SU-DHL-6 (cell line): ENCODE results near the gene EPAS1.

Experiments used
- H2AFZ ChIP-seq: fragments of 200-600 bp; sonication (generic); 2 replicates; pipeline ENCODE4 v1.6.1; 2014; ENCODE audit warnings: low read depth, mild to moderate bottlenecking, moderate library complexity, mixed read lengths, antibody characterized with exemption, low read length; ENCODE audit not compliant: severe bottlenecking
- H3F3A ChIP-seq: fragments of 200-600 bp; shearing (Covaris generic); 2 replicates; pipeline ENCODE4 v1.6.0; 2016; ENCODE audit warnings: antibody characterized with exemption, mild to moderate bottlenecking; ENCODE audit not compliant: insufficient read depth
- H3K27ac ChIP-seq: fragments of 200-600 bp; sonication (generic); 2 replicates; pipeline ENCODE4 v1.5.1; 2016; ENCODE audit warnings: low read depth, mild to moderate bottlenecking, low read length, moderate library complexity, mixed read lengths
- H3K27me3 ChIP-seq: fragments of 200-600 bp; sonication (generic), shearing (Covaris generic); 2 replicates; pipeline ENCODE4 v1.6.0; 2014; ENCODE audit warnings: mild to moderate bottlenecking, low read length
- H3K36me3 ChIP-seq: fragments of 200-600 bp; sonication (generic); 2 replicates; pipeline ENCODE4 v1.6.1; 2014; ENCODE audit warnings: mild to moderate bottlenecking, low read length, mixed read lengths
- H3K4me2 ChIP-seq: fragments of 300-600, 200-600 bp; shearing (Covaris generic), sonication (generic); 2 replicates; pipeline ENCODE4 v1.6.0; 2014; ENCODE audit warnings: low read length, low read depth, mild to moderate bottlenecking; ENCODE audit not compliant: poor library complexity, severe bottlenecking
- H3K4me3 ChIP-seq: fragments of 200-600 bp; sonication (generic); 2 replicates; pipeline ENCODE4 v1.5.1; 2014; ENCODE audit warnings: antibody characterized with exemption, low read length, mild to moderate bottlenecking, mixed read lengths; ENCODE audit not compliant: insufficient read depth, poor library complexity, severe bottlenecking
- H3K79me2 ChIP-seq: fragments of 200-600 bp; sonication (generic); 2 replicates; pipeline ENCODE4 v1.6.1; 2014; ENCODE audit warnings: mild to moderate bottlenecking, low read length, moderate library complexity; ENCODE audit not compliant: insufficient read depth
- H3K9ac ChIP-seq: fragments of 200-600 bp; sonication (generic); 2 replicates; pipeline ENCODE4 v1.7.0; 2014; ENCODE audit warnings: mild to moderate bottlenecking, low read length
- H3K9me2 ChIP-seq: fragments of 200-600 bp; sonication (generic); replicated peaks from 2 replicates; pipeline ENCODE4 v1.6.1; 2014; ENCODE audit warnings: low read length; ENCODE audit not compliant: insufficient read depth
- H3K9me3 ChIP-seq: fragments of 200-600 bp; sonication (generic); 2 replicates; pipeline ENCODE4 v1.6.1; 2014; ENCODE audit warnings: low read length, mixed read lengths; ENCODE audit not compliant: insufficient read depth
- H4K20me1 ChIP-seq: fragments of 200-600 bp; sonication (generic); 2 replicates; pipeline ENCODE4 v1.6.1; 2014; ENCODE audit warnings: low read depth, mild to moderate bottlenecking, antibody characterized with exemption, low read length, moderate library complexity, mixed read lengths
- CTCF ChIP-seq: fragments of 200-600 bp; sonication (generic); IDR thresholded peaks from one replicate; pipeline ENCODE4 v1.5.1; 2017; ENCODE audit warnings: antibody characterized with exemption, mild to moderate bottlenecking, low read length, moderate library complexity; ENCODE audit not compliant: insufficient read depth, poor library complexity, severe bottlenecking
- EZH2phosphoT487 ChIP-seq: fragments of 200-600 bp; sonication (generic), shearing (Covaris generic); conservative IDR thresholded peaks from 2 replicates; pipeline ENCODE4 v1.6.1; 2018; ENCODE audit warnings: mild to moderate bottlenecking, antibody characterized with exemption, low read length, moderate library complexity, mixed read lengths

The EPAS1 gene

DNA sequence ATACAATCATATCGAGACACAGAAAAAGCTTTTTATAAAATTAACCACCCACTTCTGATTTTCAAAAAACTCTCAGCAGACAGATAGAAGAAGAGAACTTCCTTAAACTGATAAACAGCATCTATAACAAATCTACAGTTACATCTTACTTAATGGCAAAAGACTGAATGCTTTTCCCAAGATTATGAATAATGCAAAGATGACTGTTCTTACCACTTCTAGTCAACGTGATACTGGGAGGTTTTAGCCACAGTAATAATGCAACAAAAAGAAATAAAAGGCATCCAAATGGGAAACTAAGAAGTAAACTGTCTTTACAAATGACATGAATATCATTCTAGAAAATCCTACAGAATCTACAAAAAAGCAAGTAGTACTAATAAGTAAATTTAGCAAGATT, 124.2 kb downstream of the EPAS1 start:
- no peaks in the 10 kb centered on the region for H3K36me3 ChIP-seq
- H3K9ac ChIP-seq: no peak overlapping the region
- no peak for TF ChIP-seq CTCF
- H3K4me2 ChIP-seq: no peak overlapping the region
- no peak overlapping the region for H3K27ac ChIP-seq
- H4K20me1 ChIP-seq: no peaks in the 10 kb centered on the region; the same call in 1 of the 2 replicates
- H3K9me2 ChIP-seq: no peaks in the 10 kb centered on the region
- H3F3A ChIP-seq: no peaks in the 10 kb centered on the region
- H3K9me3 ChIP-seq: no peaks in the 10 kb centered on the region; the same call in 1 of the 2 replicates
- no peak overlapping the region for H3K4me3 ChIP-seq
- H3K27me3 ChIP-seq: no peaks in the 10 kb centered on the region
- no peak overlapping the region for H2AFZ ChIP-seq
- no peaks in the 10 kb centered on the region for H3K79me2 ChIP-seq

DNA sequence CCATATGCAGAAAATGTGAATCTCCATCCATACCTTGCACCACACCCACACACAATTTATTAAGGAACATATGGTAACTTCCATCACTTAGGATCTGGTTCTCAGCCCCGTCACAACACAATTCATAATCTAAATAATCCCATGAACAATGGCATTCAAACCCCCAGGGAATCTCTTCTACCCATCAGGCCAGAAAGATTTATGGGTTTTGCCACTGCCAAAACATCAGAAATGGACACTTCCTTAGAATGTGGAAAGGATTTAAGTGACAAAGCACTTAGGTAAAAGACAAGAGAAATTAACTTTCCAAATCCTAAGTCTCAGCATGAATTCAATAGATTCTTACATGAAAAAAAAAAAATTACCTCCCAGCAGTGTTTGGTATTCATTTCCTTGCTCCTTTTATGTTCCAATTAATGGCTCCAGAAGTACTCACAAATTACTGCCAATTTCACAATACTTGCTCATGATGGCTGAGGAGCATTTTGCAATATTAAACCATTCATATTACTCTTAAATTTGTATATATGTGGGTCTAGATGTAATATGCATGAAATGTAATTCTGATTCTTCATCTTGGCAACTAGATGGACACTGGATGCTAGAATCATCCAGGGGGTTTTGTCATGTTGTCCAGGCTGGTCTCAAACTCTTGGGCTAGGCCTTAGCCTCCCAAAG, 125.6 kb downstream of the EPAS1 start:
- H3K27ac ChIP-seq: no peak overlapping the region
- H2AFZ ChIP-seq: no peak overlapping the region
- H3K79me2 ChIP-seq: no peaks in the 10 kb centered on the region
- H3K9ac ChIP-seq: no peak overlapping the region
- H3K36me3 ChIP-seq: no peaks in the 10 kb centered on the region
- H4K20me1 ChIP-seq: no peaks in the 10 kb centered on the region; the same call in 1 of the 2 replicates
- TF ChIP-seq CTCF (no peak), EZH2phosphoT487 (no peak)
- H3K9me2 ChIP-seq: no peaks in the 10 kb centered on the region
- H3K4me2 ChIP-seq: no peak overlapping the region
- no peak overlapping the region for H3K4me3 ChIP-seq
- H3F3A ChIP-seq: no peaks in the 10 kb centered on the region
- H3K27me3 ChIP-seq: no peaks in the 10 kb centered on the region
- H3K9me3 ChIP-seq: no peaks in the 10 kb centered on the region; the same call in 1 of the 2 replicates

GRCh38 chr2:46424937-46425336, 127.7 kb downstream of the EPAS1 start:
- H2AFZ ChIP-seq: no peak overlapping the region
- H3F3A ChIP-seq: no peaks in the 10 kb centered on the region
- H3K9me2 ChIP-seq: no peaks in the 10 kb centered on the region
- no peak overlapping the region for H3K9ac ChIP-seq
- no peak for TF ChIP-seq EZH2phosphoT487
- no peak for TF ChIP-seq CTCF
- H3K4me3 ChIP-seq: no peak overlapping the region
- H3K27ac ChIP-seq: no peak overlapping the region
- no peak overlapping the region for H3K4me2 ChIP-seq
- no peaks in the 10 kb centered on the region for H3K79me2 ChIP-seq
- H3K9me3 ChIP-seq: no peaks in the 10 kb centered on the region
- H3K27me3 ChIP-seq: no peaks in the 10 kb centered on the region
- H4K20me1 ChIP-seq: no peaks in the 10 kb centered on the region; the same call in 1 of the 2 replicates
- H3K36me3 ChIP-seq: no peaks in the 10 kb centered on the region
